Ishikawa (cell line): ENCODE data around the gene C21orf58.

ENCODE experiments used
- CREB1 ChIP-seq: IDR thresholded peaks from 2 replicates; pipeline ENCODE4 v1.6.1; 2012; ENCODE audit warnings: low read depth
- EGR1 ChIP-seq: IDR thresholded peaks from 2 replicates; pipeline ENCODE4 v1.6.1; 2012
- EP300 ChIP-seq: IDR thresholded peaks from 2 replicates; pipeline ENCODE4 v1.6.1; 2012; ENCODE audit warnings: borderline replicate concordance
- FOXM1 ChIP-seq: IDR thresholded peaks from 2 replicates; pipeline ENCODE4 v1.6.1; 2012; ENCODE audit warnings: low read depth, borderline replicate concordance
- RAD21 ChIP-seq: IDR thresholded peaks from 2 replicates; pipeline ENCODE4 v1.6.1; 2012; ENCODE audit warnings: low read depth
- REST ChIP-seq: IDR thresholded peaks from 2 replicates; pipeline ENCODE4 v1.6.1; 2012; ENCODE audit warnings: low read depth, mild to moderate bottlenecking
- TAF1 ChIP-seq: IDR thresholded peaks from 2 replicates; pipeline ENCODE4 v1.6.1; 2012; ENCODE audit warnings: low read depth, mild to moderate bottlenecking
- TCF12 ChIP-seq: IDR thresholded peaks from 2 replicates; pipeline ENCODE4 v1.6.1; 2012; ENCODE audit warnings: low read depth
- TEAD4 ChIP-seq: IDR thresholded peaks from 2 replicates; pipeline ENCODE4 v1.6.1; 2012
- USF1 ChIP-seq: IDR thresholded peaks from 2 replicates; pipeline ENCODE4 v1.6.1; 2012
- YY1 ChIP-seq: IDR thresholded peaks from 2 replicates; pipeline ENCODE4 v1.6.1; 2012; ENCODE audit warnings: low read depth
- ZBTB7A ChIP-seq: IDR thresholded peaks from 2 replicates; pipeline ENCODE4 v1.6.1; 2012; ENCODE audit warnings: low read depth

- TF ChIP-seq USF1 (no peak), CREB1 (no peak), RAD21 (no peak), FOXM1 (no peak), TAF1 (no peak), REST (no peak), TEAD4 (no peak), EP300 (no peak), ZBTB7A (no peak), EGR1 (no peak), TCF12 (no peak), YY1 (no peak)
These were observed 32.3 kb upstream of the C21orf58 start for GRCh38 chr21:46356005-46356338.
